CD4-positive, alpha-beta T cell treated with Interleukin-6 for 4 hours (primary cell): ENCODE measurements around the gene MAP2K5.

Experiments used
- DNase-seq: peaks from one replicate; pipeline ENCODE4 v3.0.0-alpha.2; 2020; ENCODE audit warnings: mixed read lengths

The MAP2K5 gene

GRCh38 chr15:67542420-67543347 is at the start of gene MAP2K5:
TSS of gene MAP2K5 (plus strand) at chr15:67542703. CDS start at chr15:67543336, 633 bp downstream.
- DNase-seq, result peak; percentile 89

GRCh38 chr15:67495585-67495984 is 46.9 kb upstream of the MAP2K5 start:
- DNase-seq, result no peak

GRCh38 chr15:67501177-67501835 is 41.2 kb upstream of the MAP2K5 start:
- DNase-seq, result no peak

GRCh38 chr15:67501836-67502461 is 40.6 kb upstream of the MAP2K5 start:
- DNase-seq, result no peak

GRCh38 chr15:67504056-67504455 is 38.4 kb upstream of the MAP2K5 start:
- no peak for DNase-seq

GRCh38 chr15:67504796-67505195 is 37.7 kb upstream of the MAP2K5 start:
- DNase-seq, result no peak

- no peak for DNase-seq
These were observed 36.6 kb upstream of the MAP2K5 start for GRCh38 chr15:67505675-67506572.

GRCh38 chr15:67506775-67507747 is 35.4 kb upstream of the MAP2K5 start:
- no peak for DNase-seq

- no peak for DNase-seq
These were observed 34.1 kb upstream of the MAP2K5 start for GRCh38 chr15:67508407-67508806.

- DNase-seq, result no peak
These were observed 32.6 kb upstream of the MAP2K5 start for GRCh38 chr15:67509918-67510317.

- DNase-seq, result no peak
These were observed 31.8 kb upstream of the MAP2K5 start for GRCh38 chr15:67510597-67511190.

GRCh38 chr15:67511606-67512005 is 30.9 kb upstream of the MAP2K5 start:
- DNase-seq, result no peak

- no peak for DNase-seq
These were observed 30.4 kb upstream of the MAP2K5 start for GRCh38 chr15:67512140-67512539.

- DNase-seq, result no peak
These were observed 29.4 kb upstream of the MAP2K5 start for GRCh38 chr15:67512933-67513714.

GRCh38 chr15:67515090-67515489 is 27.4 kb upstream of the MAP2K5 start:
- no peak for DNase-seq

- DNase-seq, result no peak
These were observed 26.9 kb upstream of the MAP2K5 start for GRCh38 chr15:67515557-67515956.

GRCh38 chr15:67520321-67521028 is 22.0 kb upstream of the MAP2K5 start:
- DNase-seq, result no peak

- DNase-seq, result peak; percentile 92
These were observed 21.3 kb upstream of the MAP2K5 start, which contains the start of gene C15orf61 for GRCh38 chr15:67521029-67521782. TSS of gene C15orf61 (plus strand) at chr15:67521131. CDS start at chr15:67521249, 118 bp downstream.
